HCT116 (cell line): Measurements from ENCODE around the gene ACTL6B. TPM values are rescaled to one million over a fixed set of nuclear protein-coding genes. Genes with fewer than 3 reads are reported as not detected.

Experiments used
- ATAC-seq: fragments of 200-7000 bp; cut with Tn5 transposase; 2 replicates; pipeline ENCODE4 v1.9.1; 2020; ENCODE audit warnings: mild to moderate bottlenecking, moderate library complexity
- BruUV-seq: library from RNA; stranded (reverse); fragments of 400-500 nt; replicated peaks from 2 replicates; lab custom pipeline; 2021; lab: Mats Ljungman, UMichigan
- CTCF ChIA-PET: fragments of 300-600 bp; sonication (Branson Sonifier 250); formaldehyde crosslinking; loops from one replicate; lab custom pipeline; 2021; ENCODE audit warnings: antibody characterized with exemption; lab: Charles Lee
- POLR2A ChIA-PET: fragments of 300-600, 350-600 bp; sonication (Branson Sonifier 250); formaldehyde crosslinking; loops from one replicate; lab custom pipeline; 2021; ENCODE audit warnings: antibody characterized with exemption; lab: Charles Lee
- RAD21 ChIA-PET, 2 experiments: fragments of 300-600 bp; sonication (Branson Sonifier 250); formaldehyde crosslinking; loops; one replicate each; lab custom pipeline; 2023; ENCODE audit warnings: low total read pairs in 2 of 2; ENCODE audit not compliant: uncharacterized antibody in 2 of 2, unreplicated experiment in 2 of 2, low non-redundant PET in 1 of 2; lab: Charles Lee
- DNase-seq: peaks from one replicate; pipeline ENCODE4 v3.0.0-alpha.2; 2010; ENCODE audit warnings: low read depth, low spot score
- H2AFZ ChIP-seq: fragments of 200-600 bp; shearing (Covaris generic), sonication (generic); 2 replicates; pipeline ENCODE4 v1.6.1; 2017; ENCODE audit warnings: low read depth, mixed run types, mixed read lengths, antibody characterized with exemption, low read length; ENCODE audit not compliant: poor library complexity, severe bottlenecking
- H3K27ac ChIP-seq: 2 replicates; pipeline ENCODE4 v1.5.1; 2012; ENCODE audit warnings: low read depth, low read length
- H3K27me3 ChIP-seq: fragments of 200-600 bp; sonication (generic); 2 replicates; pipeline ENCODE4 v1.6.1; 2016; ENCODE audit warnings: mixed run types, low read length, mixed read lengths; ENCODE audit not compliant: insufficient read depth
- H3K36me3 ChIP-seq, 2 experiments: fragments of 200-500 bp in 1 of 2; fragments of 200-600 bp in 1 of 2; sonication (Bioruptor generic) in 1 of 2; sonication (generic) in 1 of 2; 2 replicates each; pipeline versions ENCODE4 v1.5.1 to v1.6.1; 2014 to 2016; ENCODE audit warnings: low read length in 2 of 2, inconsistent platforms in 1 of 2, mixed read lengths in 1 of 2, mixed run types in 1 of 2; ENCODE audit not compliant: insufficient read depth in 2 of 2, control insufficient read depth in 1 of 2
- H3K4me1 ChIP-seq, 2 experiments: fragments of 200-600 bp in 1 of 2; sonication (generic) in 1 of 2; 2 replicates each; pipeline versions ENCODE4 v1.5.1 to v1.6.1; 2012 to 2017; ENCODE audit warnings: low read length in 2 of 2, inconsistent platforms in 1 of 2, mild to moderate bottlenecking in 1 of 2, mixed read lengths in 1 of 2, mixed run types in 1 of 2, moderate library complexity in 1 of 2; ENCODE audit not compliant: insufficient read depth in 2 of 2, control insufficient read depth in 1 of 2
- H3K4me2 ChIP-seq: fragments of 200-600 bp; sonication (generic); 2 replicates; pipeline ENCODE4 v1.6.1; 2017; ENCODE audit warnings: mixed run types, low read length, mixed read lengths
- H3K4me3 ChIP-seq, 2 experiments: fragments of 200-600 bp in 1 of 2; sonication (generic) in 1 of 2; replicated peaks in 1 of 2; 2 replicates each; pipeline ENCODE4 v1.5.1; 2011 to 2016; ENCODE audit warnings: low read length in 2 of 2, control low read depth in 1 of 2, low read depth in 1 of 2, mild to moderate bottlenecking in 1 of 2, mixed read lengths in 1 of 2, mixed run types in 1 of 2
- H3K79me2 ChIP-seq: fragments of 200-600 bp; sonication (generic); 2 replicates; pipeline ENCODE4 v1.6.1; 2017; ENCODE audit warnings: mild to moderate bottlenecking, mixed run types, low read length, moderate library complexity, mixed read lengths; ENCODE audit not compliant: insufficient read depth
- H3K9ac ChIP-seq: fragments of 200-600 bp; sonication (generic); 2 replicates; pipeline ENCODE4 v1.6.1; 2016; ENCODE audit warnings: low read length, mixed read lengths
- H3K9me2 ChIP-seq: fragments of 200-600 bp; sonication (generic), shearing (Covaris generic); 2 replicates; pipeline ENCODE4 v1.6.1; 2017; ENCODE audit warnings: mixed run types, mild to moderate bottlenecking, moderate library complexity; ENCODE audit not compliant: insufficient read depth
- H3K9me3 ChIP-seq, 2 experiments: fragments of 200-500 bp in 1 of 2; fragments of 200-600 bp in 1 of 2; sonication (Bioruptor generic) in 1 of 2; sonication (generic) in 1 of 2; 2 replicates each; pipeline ENCODE4 v1.6.1; 2014 to 2017; ENCODE audit warnings: low read length in 2 of 2, mixed read lengths in 2 of 2, inconsistent platforms in 1 of 2, low read depth in 1 of 2, mild to moderate bottlenecking in 1 of 2, mixed run types in 1 of 2, moderate library complexity in 1 of 2; ENCODE audit not compliant: control insufficient read depth in 1 of 2, insufficient read depth in 1 of 2
- H4K20me1 ChIP-seq: fragments of 200-600 bp; sonication (generic), shearing (Covaris generic); 2 replicates; pipeline ENCODE4 v1.6.1; 2017; ENCODE audit warnings: mixed run types, mild to moderate bottlenecking, moderate library complexity; ENCODE audit not compliant: insufficient read depth
- CTCF ChIP-seq, 3 experiments: fragments of 200-600 bp in 1 of 3; sonication (generic) in 1 of 3; IDR thresholded peaks in 2 of 3; conservative IDR thresholded peaks in 1 of 3; 2 replicates each; pipeline ENCODE4 v1.5.1; 2012 to 2017; ENCODE audit warnings: low read depth in 2 of 3, low read length in 2 of 3, antibody characterized with exemption in 1 of 3, borderline replicate concordance in 1 of 3, control low read depth in 1 of 3, mild to moderate bottlenecking in 1 of 3, mixed read lengths in 1 of 3, mixed run types in 1 of 3, moderate library complexity in 1 of 3; ENCODE audit not compliant: insufficient read depth in 1 of 3
- EGR1 ChIP-seq: IDR thresholded peaks from 2 replicates; pipeline ENCODE4 v1.6.1; 2012; ENCODE audit warnings: low read depth
- POLR2AphosphoS5 ChIP-seq: IDR thresholded peaks from 2 replicates; pipeline ENCODE4 v1.6.1; 2011; ENCODE audit warnings: mild to moderate bottlenecking, low read depth, low read length, moderate library complexity
- RAD21 ChIP-seq: IDR thresholded peaks from 2 replicates; pipeline ENCODE4 v1.6.1; 2012; ENCODE audit warnings: low read depth, mild to moderate bottlenecking
- ZNF274 ChIP-seq: fragments of 200-500 bp; sonication (Bioruptor generic); IDR thresholded peaks from 2 replicates; pipeline ENCODE4 v1.6.1; 2014; ENCODE audit warnings: mild to moderate bottlenecking, low read depth, low read length, inconsistent platforms
- intact Hi-C: fragments of 100-400 bp; cut with micrococcal nuclease; formaldehyde crosslinking; loops from 2 replicates; pipeline ENCODE4 v1.10.0; 2022
- total RNA-seq: library from RNA; stranded (reverse); gene quantifications from one replicate; pipeline ENCODE4 v1.2.1, GENCODE V29; 2021; ENCODE audit not compliant: unreplicated experiment

The ACTL6B gene
- total RNA-seq, 1 experiment from 2014 or later = not detected

- Histone ChIP-seq H3K9ac (peak overlapping the region; percentile 57), H3K4me2 (peak overlapping the region; percentile 86), H3K4me3 (peak overlapping the region; percentile 64 to 72), H3K27ac (peak overlapping the region; percentile 77), H2AFZ (peak overlapping the region; percentile 17), H3K36me3 (no peaks in the 10 kb centered on the region), H3K79me2 (no peaks in the 10 kb centered on the region), H4K20me1 (no peaks in the 10 kb centered on the region), H3K9me3 (no peaks in the 10 kb centered on the region), H3K9me2 (no peaks in the 10 kb centered on the region)
- intact Hi-C loops = no loop called here
- BruUV-seq = no TSS peak
- no peak for DNase-seq
- peak; percentile 84 for ATAC-seq
- TF ChIP-seq POLR2AphosphoS5 (peak; percentile 50), RAD21 (no peak), CTCF (IDR thresholded peaks at IDR 0.05 in 2 of 3, conservative IDR thresholded peaks at IDR 0.05 in 1 of 3; ENCODE audit: borderline replicate concordance in 1 of 3, insufficient read depth in 1 of 3, low read depth in 2 of 3, low read length in 2 of 3) (peak in 2 of 3 experiments; percentile 37 to 45; a peak in 4 of 6 replicates)
- TF ChIP-seq, all 23 proteins: peak for 2
- no peaks in the 10 kb centered on the region for H3K27me3 ChIP-seq
- peaks cover 4 to 50% of the 10 kb centered on the region in 2 experiments for H3K4me1 ChIP-seq
- ChIA-PET POLR2A (interaction anchor here (2.2 to 3.3 kb wide), 2 partner anchors 18 kb away, joined by 9 to 10 read pairs; partner anchors contain the start of genes FBXO24 and LRCH4), CTCF (no interaction called here), RAD21 (no interaction called here)
Measured at GRCh38 chr7:100604028-100604975, 51.9 kb downstream of the ACTL6B start.

DNA sequence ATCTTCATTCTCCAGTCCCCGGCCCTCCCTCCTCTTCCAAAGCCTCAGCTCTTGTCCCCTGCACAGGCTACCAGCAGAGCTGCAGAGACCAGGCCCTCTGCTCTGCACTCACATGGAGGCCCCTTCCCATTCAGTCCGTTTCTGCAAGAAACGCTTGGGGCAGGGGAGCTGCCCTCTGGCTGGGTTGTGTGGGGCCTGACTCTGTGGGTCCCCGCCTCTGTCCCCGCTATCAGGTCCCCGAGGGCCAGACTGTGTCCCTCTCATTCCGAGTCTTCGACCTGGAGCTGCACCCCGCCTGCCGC is 52.6 kb downstream of the ACTL6B start:
- ChIA-PET RAD21 (no interaction called here), CTCF (no interaction called here)
- H3K27me3 ChIP-seq = no peaks in the 10 kb centered on the region
- H3K9me3 ChIP-seq = no peaks in the 10 kb centered on the region
- no peaks in the 10 kb centered on the region for H3K9me2 ChIP-seq
- no peak for DNase-seq
- no peak for TF ChIP-seq ZNF274
- no peak for TF ChIP-seq RAD21
- TF ChIP-seq EGR1 = no peak
- TF ChIP-seq, all 23 proteins: peak for 0
- Histone ChIP-seq H3K79me2 (no peaks in the 10 kb centered on the region), H3K4me3 (peak overlapping the region in 1 of 2 experiments; percentile 72; a peak in 1 of 4 replicates), H4K20me1 (no peaks in the 10 kb centered on the region), H3K27ac (peak overlapping the region; percentile 5; the same call in 1 of the 2 replicates), H3K4me2 (peak overlapping the region; percentile 86), H3K4me1 (peaks cover 4 to 50% of the 10 kb centered on the region in 2 experiments), H2AFZ (no peak overlapping the region), H3K36me3 (no peaks in the 10 kb centered on the region), H3K9ac (peak overlapping the region; percentile 23; the same call in 1 of the 2 replicates)
- intact Hi-C loops = no loop called here
- ATAC-seq = no peak
- no TSS peak for BruUV-seq
- POLR2A ChIA-PET = interaction anchor here (3.3 kb wide), 1 partner anchor 17 kb away, joined by 10 read pairs; the partner anchor contains the start of genes FBXO24 and LRCH4
